Measurements from ENCODE around the gene SIDT1.

SIDT1 gene

GRCh38 chr3:113678773-113679172 is 146.4 kb downstream of the SIDT1 start:
- no peak for DNase-seq
